ENCODE results near the gene SFTA2. TPM values are rescaled to one million over a fixed set of nuclear protein-coding genes. Genes with fewer than 3 reads are reported as not detected.
"Not testable (repeated sequence)": the region's sequence is repeated elsewhere in the genome, so short reads cannot be mapped to it uniquely, and the experiment has no call there.

The SFTA2 gene
- total RNA-seq, 2 donors from 2014 or later = 0.29 TPM; not detected in 1

DNA sequence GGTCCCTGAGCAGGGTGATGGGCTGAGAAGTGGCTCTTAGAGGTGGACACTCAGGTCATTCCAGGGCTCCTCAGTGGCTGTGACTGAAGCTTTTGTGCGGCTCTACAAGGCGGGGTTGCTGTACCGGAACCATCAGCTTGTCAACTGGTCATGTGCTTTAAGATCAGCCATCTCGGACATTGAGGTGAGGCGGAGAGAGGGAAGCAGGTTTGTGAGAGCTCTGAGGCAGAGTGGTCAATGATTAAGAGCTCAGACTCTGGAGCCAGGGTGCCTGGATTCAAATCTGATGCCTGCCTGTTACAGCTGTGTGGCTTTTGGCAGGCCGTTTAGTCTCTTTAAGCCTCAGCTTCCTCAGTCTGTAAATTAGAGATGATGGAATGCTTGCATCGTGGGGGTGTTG lies 14.9 kb downstream of the SFTA2 start:
- intact Hi-C loops (cut with DNase I) = loop anchor here in 1 of 2 donors (5.0 kb wide), 1 partner anchor 160 kb away; no protein-coding TSS in a partner anchor
- DNase-seq (ENCODE audit: low spot score) = no peak

DNA sequence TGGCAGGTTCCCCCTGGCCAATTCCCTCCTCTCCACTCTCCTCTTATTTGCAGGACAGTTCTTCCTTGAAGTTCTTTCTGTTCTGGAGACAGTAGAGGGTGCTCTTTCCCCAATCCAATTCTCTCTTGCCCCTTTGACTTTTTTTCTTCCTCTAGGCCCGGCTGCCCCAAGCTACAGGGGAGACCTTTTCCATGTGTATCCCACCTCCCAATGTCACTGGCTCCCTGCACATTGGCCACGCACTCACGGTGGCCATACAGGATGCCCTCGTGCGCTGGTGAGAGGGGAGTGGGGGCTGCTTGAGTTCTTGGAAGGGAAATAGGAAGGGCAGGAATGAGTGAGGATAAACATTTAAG lies 16.4 kb downstream of the SFTA2 start:
- no peak for DNase-seq (ENCODE audit: low spot score)
- intact Hi-C loops (cut with DNase I) = loop anchor here in 1 of 2 donors (5.0 kb wide), 1 partner anchor 162 kb away; no protein-coding TSS in a partner anchor

DNA sequence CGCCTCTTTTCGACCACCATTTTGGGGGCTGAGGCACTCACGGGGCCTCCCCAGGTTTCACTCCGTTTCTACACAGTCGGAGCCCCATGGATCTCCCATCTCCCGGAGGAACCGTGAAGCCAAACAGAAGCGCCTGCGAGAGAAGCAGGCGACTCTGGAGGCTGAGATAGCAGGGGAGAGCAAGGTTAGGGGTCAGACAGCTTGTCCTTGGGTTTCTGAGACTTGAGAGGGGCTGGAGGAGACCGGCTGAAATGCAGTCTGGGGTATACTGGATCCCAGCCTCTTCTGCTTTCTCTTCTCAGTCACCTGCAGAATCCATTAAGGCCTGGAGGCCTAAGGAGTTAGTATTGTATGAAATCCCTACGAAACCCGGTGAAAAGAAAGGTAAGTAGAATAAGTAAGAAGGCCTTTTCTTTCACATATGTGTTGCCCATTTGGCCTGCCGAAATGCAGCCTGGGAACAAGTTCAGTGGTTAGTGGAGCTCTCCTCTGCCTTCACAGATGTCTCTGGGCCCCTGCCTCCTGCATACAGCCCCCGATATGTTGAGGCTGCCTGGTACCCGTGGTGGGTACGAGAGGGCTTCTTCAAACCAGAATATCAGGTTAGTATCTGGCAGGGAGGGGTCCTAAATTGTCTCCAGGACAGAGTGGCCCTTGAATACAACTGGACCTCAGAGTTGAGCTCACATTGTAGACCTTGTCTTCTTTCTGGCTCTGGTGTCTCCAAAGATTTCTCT lies 16.9 kb downstream of the SFTA2 start:
- DNase-seq (ENCODE audit: low spot score) = no peak
- intact Hi-C loops (cut with DNase I) = loop anchor here (5.0 kb wide), 2 partner anchors 157 to 162 kb away; no protein-coding TSS in a partner anchor

DNA sequence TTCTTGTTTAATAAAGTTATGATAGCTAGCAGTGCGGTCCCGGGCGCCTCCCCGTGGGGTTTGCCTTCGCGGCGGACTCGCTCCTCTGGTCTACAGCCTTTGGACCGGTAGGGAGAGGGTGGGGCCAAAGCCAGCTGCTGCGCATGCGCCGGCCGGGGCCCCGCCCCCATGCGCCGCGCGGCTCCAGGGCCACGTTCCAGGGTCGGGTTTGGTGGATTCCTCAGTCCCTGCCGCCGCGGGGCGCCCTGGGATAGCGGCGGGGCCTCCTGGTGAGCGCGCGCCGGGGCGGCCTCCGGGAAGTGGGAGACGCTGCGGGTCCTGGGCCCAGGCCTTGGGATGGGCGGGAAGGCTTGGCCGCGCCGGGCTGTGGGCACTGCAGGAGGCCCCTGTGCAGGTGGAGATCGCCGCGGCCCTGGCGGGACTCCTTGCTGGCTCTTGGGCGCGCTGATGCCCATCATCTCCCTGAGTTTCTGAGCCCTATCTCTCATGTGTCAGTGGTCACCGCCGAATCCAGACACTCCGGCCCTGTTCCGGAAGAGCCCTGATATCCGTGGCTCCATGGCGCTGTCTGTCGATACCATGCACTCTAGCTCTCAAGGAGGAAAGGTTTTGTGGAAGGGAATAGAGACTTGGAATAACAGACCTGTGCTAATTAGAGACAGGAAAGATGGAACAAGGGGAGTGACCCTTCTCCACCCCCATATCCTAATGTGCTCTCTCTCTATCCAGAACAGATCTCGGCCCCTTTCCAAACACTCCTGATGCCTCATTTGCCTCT lies 17.7 kb downstream of the SFTA2 start, which contains the start of gene VARS2:
VARS2 (plus strand) TSS at position 163 of the 778 bp plus-strand sequence; CDS start at position 762, 599 bp downstream.
- peak; percentile 96 for DNase-seq (ENCODE audit: low spot score)
- intact Hi-C loops (cut with DNase I) = loop anchor here in 1 of 2 donors (5.0 kb wide), 1 partner anchor 158 kb away; no protein-coding TSS in a partner anchor

DNA sequence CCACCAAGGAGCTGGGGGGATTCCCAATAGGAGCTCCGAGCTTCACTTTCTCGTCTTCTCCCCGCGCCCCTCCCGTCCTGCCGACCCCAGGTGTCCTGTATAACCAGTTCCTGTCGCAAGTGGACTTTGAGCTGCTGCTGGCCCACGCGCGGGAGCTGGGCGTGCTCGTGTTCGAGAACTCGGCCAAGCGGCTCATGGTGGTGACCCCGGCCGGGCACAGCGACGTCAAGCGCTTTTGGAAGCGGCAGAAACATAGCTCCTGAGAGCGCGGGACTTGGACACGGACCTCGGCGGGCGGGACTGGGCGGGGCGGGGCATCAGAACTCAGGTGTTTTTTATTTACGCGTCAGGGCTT lies 18.3 kb downstream of the SFTA2 start:
- intact Hi-C loops (cut with DNase I) = loop anchor here in 1 of 2 donors (5.0 kb wide), 1 partner anchor 159 kb away; no protein-coding TSS in a partner anchor
- DNase-seq (ENCODE audit: low spot score) = no peak

DNA sequence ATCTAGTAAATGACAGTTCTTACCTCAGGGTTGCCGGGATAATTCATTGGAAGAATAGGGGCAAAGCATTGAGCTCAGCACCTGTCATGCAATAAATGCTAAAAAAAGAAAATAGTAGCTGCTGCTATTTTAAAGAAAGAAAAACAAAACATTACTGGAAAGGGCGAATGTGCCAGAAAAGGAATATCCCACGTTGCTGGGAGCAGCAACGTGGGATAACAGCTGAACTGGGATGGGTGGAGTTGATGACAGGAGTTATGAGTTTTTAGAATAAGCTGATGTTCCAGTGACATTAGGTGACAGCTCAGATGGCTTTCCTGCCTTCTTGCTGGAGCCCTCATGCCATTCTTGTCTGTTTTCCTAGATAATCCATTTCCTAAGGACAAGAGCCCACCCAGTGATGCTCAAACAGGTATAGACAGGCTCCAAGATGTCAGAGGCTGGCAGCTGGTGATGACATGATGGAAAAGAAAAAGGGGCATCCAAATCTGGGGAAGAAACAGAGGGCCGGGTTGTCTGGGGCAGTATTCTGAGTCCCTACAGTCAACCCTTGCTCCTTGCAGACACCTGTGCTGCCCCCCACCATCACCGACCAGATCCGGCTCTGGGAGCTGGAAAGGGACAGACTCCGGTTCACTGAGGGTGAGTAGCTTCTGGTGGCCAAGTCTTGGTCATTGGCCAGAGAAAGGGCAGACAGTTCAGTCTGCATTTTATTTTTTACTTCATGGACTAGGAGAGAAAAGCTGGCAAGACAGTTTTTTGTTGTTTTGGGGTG lies 19.0 kb downstream of the SFTA2 start:
- DNase-seq (ENCODE audit: low spot score) = no peak
- intact Hi-C loops (cut with DNase I) = loop anchor here in 1 of 2 donors (5.0 kb wide), 1 partner anchor 159 kb away; no protein-coding TSS in a partner anchor

DNA sequence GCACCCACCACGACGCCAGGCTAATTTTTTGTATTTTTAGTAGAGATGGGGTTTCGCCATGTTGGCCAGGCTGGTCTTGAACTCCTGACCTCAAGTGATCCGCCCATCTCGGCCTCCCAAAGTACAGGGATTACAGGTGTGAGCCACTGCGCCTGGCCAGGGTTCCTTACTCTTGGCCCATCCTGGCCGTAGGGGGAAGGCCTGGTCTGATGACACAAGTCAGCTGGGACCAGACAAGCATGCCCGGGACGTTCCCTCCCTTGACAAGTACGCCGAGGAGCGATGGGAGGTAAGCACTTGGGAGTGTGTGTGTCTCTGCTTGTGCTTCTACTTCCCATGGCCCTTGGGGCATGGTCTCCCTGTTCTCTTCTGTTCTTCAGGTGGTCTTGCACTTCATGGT lies 21.5 kb downstream of the SFTA2 start:
- intact Hi-C loops (cut with DNase I) = loop anchor here in 1 of 2 donors (5.0 kb wide), 1 partner anchor 162 kb away; no protein-coding TSS in a partner anchor
- not testable (repeated sequence) for DNase-seq (ENCODE audit: low spot score)

DNA sequence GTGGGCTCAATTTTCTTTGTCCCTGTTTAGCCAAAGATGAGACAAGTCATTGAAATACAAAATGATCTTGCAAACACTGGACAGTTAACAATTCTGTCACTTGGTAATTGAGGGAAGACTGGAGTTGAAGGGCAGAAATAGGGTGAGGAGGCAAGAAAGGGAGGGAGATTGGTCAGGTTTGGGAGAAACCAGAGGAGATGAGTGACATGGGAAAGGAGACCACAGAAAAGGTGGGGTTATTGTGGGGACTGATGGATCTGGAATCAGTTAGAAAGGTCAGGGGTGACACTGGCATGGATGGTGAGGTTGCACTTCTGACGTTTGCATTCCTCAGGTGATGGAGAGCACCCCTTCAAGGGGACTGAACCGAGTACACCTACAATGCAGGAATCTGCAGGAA lies 23.3 kb downstream of the SFTA2 start:
- intact Hi-C loops (cut with DNase I) = no loop called here
- no peak for DNase-seq (ENCODE audit: low spot score)

DNA sequence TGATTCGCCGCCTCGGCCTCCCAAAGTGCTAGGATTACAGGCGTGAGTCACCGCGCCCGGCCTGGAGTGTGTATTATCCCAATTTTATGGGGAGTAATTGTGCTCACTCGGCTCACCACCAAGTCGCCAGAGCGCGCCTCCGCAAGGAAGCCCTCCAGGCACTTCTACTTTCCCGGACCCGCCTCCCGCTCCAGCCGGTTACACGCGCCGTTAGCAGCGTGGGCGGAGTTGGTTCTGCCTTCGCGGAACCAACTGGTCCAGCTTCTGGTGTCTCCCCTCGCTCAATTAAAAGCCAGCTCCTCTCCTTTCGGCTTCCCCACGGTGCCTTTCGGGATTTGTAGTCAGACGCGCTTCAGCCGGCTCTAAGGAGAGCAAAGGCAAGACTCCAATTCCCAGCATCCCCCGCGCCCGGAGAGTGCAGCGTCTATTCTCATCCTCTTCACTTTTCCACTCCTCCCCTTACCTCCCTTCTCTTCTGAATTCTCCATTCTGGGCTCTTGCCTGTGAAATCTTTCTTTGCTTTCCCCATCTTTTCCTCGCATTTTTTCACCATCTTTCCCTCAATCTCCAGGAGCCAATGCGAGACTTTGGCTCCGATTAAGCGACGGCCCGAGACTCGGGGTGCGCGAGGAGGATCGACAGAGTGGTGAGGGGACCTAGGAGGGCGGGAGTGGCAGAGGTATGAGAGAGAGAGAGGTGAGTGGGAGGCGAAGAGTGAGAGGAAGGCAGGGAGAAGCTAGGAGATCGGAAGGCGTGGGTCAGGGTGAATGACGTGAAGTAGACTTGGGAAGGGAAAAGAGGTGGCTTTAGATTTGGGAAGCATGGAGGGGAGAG lies 24.0 kb downstream of the SFTA2 start, which contains the start of gene GTF2H4:
GTF2H4 (plus strand) TSS at position 450 of the 834 bp plus-strand sequence.
- intact Hi-C loops (cut with DNase I) = no loop called here
- peak; percentile 99 for DNase-seq (ENCODE audit: low spot score)

DNA sequence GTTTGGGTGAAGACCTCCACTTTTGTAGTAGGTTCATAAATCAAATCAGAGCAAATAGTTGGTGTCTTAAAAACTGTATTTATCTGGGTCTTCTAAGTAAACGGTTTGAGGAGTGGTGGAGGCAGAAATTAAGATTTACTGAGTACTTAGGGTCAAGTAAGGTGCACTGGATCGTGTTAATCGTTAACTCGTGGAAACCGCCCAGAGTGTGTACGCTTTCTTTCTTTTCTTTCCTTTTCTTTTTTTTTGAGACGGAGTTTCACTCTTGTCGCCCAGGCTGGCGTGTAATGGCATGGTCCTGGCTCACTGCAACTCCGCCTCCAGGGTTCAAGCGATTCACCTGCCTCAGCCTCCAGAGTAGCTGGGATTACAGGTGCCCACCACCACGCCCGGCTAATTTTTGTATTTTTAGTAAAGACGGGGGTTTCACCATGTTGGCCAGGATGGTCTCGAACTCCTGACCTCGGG lies 24.6 kb downstream of the SFTA2 start:
- DNase-seq (ENCODE audit: low spot score); intact Hi-C loops (cut with DNase I): not testable (repeated sequence)

DNA sequence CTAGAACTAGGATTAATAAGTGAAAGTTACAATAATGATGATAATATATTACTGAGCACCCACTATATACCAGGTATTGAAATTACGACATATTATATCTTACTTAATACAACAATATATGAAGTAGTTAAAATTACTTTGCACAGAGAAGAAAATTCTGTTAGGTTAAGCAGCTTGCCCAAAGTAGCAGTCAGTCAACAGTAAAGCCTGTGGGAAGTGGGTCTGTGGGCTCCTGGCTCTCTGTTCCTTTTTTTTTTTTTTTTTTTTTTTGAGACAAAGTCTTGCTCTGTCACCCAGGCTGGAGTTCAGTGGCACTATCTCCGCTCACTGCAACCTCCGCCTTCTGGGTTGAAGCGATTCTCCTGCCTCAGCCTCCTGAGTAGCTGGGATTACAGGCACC lies 28.7 kb downstream of the SFTA2 start:
- intact Hi-C loops (cut with DNase I) = no loop called here
- no peak for DNase-seq (ENCODE audit: low spot score)

DNA sequence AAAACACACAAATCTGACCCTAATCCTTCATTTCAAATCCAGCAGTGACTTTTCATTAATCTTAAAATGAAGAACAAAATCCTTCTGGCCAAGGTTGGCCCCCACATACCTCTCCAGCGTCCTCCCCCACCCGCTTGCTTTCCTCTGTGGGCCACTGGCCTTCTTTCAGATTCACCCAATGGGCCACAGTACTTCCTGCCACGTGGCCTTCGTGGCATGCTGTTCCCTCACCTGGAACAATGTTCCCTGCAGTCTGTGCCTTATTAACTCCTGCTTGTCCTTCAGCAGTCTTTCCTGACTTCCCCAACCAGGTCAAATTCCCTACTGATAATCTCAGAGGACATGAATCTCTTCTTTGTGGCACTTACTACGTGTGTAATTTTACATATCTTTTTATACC lies 29.3 kb downstream of the SFTA2 start:
- no peak for DNase-seq (ENCODE audit: low spot score)
- intact Hi-C loops (cut with DNase I) = no loop called here

DNA sequence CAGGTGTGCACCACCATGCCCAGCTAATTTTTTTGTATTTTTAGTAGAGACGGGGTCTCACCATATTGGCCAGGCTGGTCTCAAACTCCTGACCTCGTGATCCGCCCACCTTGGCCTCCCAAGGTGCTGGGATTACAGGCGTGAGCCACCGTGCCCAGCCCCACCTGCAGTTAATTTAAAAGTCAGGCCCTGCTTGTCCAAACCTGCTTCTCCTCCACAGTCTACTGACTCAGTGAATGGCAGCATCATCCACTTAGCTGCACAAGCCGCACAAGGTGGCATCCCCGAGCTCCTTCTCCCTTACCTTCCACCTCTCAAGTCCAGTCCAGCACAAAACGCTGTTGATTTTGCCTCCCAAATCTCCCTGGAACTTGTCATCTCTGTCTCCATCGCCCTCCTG lies 29.8 kb downstream of the SFTA2 start:
- intact Hi-C loops (cut with DNase I); DNase-seq (ENCODE audit: low spot score): not testable (repeated sequence)

DNA sequence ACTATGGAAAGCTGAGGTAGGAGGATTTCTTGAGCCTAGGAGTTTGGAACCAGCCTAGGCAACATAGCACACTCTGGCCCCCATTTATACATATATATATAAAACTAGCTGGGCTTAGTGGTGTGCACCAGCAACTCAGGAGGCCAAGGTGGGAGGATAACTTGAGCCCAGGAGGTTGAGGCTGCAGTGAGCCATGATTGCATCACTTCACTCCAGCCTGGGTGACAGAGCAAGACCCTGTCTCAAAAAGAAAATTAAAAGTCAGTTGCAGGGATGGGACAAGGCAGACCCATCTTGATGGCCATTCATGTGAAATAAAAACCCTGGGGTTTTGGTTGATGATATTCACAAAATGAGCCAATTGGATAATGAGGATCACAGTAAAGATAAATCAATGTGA lies 30.5 kb downstream of the SFTA2 start:
- intact Hi-C loops (cut with DNase I) = no loop called here
- DNase-seq (ENCODE audit: low spot score) = no peak

DNA sequence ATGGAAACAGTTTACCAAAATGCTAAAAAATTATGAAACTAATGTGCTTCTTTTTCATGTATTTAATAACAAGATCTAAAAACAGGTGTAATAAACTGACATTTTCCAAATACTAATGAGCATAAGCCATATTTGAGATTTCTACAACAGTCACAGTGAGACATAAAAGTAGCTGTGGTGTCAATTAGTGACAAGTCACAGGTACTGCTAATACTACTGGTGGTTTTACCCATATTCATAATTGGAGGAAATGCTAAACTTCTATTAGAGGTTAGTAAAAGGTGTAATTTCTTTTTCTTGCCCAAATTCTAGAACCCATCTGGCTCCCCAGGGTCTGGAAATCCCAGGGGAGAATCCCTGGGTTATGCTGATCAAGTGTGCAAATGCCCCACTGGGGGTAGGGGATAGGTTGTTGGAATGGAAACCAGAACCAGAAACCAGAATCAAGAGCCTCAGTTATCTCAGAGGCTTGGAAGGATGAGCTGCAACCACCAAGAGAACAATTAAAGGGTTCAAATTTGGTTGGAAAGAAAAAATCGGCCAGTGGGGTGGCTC lies 31.0 kb downstream of the SFTA2 start:
- intact Hi-C loops (cut with DNase I) = no loop called here
- no peak for DNase-seq (ENCODE audit: low spot score)

DNA sequence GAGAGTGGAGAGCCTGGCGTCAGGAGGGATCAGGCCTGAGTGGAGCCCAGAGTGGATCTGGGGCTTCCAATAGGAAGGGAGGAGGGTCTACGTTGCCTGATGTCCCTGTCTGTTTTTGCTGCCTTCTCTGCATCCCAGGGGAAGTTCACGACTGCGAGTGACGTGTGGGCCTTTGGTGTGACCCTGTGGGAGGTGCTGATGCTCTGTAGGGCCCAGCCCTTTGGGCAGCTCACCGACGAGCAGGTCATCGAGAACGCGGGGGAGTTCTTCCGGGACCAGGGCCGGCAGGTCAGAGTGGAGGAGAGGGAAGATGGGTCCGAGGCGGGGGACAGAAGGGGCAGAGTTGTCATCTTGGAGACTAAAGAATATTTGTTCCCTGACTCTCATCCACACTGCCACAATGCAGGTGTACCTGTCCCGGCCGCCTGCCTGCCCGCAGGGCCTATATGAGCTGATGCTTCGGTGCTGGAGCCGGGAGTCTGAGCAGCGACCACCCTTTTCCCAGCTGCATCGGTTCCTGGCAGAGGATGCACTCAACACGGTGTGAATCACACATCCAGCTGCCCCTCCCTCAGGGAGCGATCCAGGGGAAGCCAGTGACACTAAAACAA lies 33.1 kb downstream of the SFTA2 start:
- intact Hi-C loops (cut with DNase I) = no loop called here
- no peak for DNase-seq (ENCODE audit: low spot score)

DNA sequence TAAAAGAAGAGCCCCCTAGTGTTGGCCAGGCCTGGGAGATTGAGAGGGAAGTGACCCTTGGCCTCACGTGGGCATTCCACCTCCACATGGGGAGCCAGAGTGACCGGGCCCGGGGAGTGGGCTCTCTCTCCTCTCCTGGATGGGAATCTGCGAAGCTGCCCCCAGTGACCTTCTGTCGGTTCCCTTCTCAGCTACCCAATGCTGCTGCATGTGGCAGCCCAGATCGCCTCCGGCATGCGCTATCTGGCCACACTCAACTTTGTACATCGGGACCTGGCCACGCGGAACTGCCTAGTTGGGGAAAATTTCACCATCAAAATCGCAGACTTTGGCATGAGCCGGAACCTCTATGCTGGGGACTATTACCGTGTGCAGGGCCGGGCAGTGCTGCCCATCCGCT lies 34.1 kb downstream of the SFTA2 start:
- intact Hi-C loops (cut with DNase I) = no loop called here
- no peak for DNase-seq (ENCODE audit: low spot score)

DNA sequence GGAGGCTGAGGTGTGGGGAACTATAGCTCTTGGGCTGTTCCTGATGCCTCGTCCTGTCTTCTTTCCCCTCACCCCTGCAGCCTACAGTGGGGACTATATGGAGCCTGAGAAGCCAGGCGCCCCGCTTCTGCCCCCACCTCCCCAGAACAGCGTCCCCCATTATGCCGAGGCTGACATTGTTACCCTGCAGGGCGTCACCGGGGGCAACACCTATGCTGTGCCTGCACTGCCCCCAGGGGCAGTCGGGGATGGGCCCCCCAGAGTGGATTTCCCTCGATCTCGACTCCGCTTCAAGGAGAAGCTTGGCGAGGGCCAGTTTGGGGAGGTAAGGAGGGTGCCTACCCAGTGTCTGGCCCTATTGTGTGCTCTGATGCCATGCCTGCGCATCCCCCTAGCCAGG lies 35.4 kb downstream of the SFTA2 start:
- DNase-seq (ENCODE audit: low spot score) = no peak
- intact Hi-C loops (cut with DNase I) = no loop called here

Measured in posterior vena cava (tissue), 2 donors.